DOHH2 (cell line): ENCODE measurements around the gene C5.

Source experiments
- H3F3A ChIP-seq: fragments of 200-600 bp; sonication (generic), shearing (Covaris generic); 2 replicates; pipeline ENCODE4 v1.6.0; 2016; ENCODE audit warnings: antibody characterized with exemption, mild to moderate bottlenecking; ENCODE audit not compliant: control insufficient read depth, insufficient read depth
- H3K27ac ChIP-seq: fragments of 200-600 bp; sonication (generic); 2 replicates; pipeline ENCODE4 v1.5.1; 2014; ENCODE audit warnings: low read depth, mild to moderate bottlenecking, low read length, moderate library complexity
- H3K27me3 ChIP-seq: fragments of 200-600 bp; sonication (generic); 2 replicates; pipeline ENCODE4 v1.6.1; 2014; ENCODE audit warnings: mild to moderate bottlenecking, low read length, mixed read lengths; ENCODE audit not compliant: control insufficient read depth
- H3K36me3 ChIP-seq: fragments of 200-600 bp; sonication (generic); 2 replicates; pipeline ENCODE4 v1.6.1; 2014; ENCODE audit warnings: mild to moderate bottlenecking, low read length, moderate library complexity, mixed read lengths; ENCODE audit not compliant: control insufficient read depth
- H3K4me1 ChIP-seq: fragments of 200-600 bp; sonication (generic); 2 replicates; pipeline ENCODE4 v1.6.1; 2014; ENCODE audit warnings: mild to moderate bottlenecking, low read length, mixed read lengths; ENCODE audit not compliant: control insufficient read depth
- H3K4me2 ChIP-seq: fragments of 200-600 bp; sonication (generic); 2 replicates; pipeline ENCODE4 v1.6.0; 2014; ENCODE audit warnings: mild to moderate bottlenecking, low read length, moderate library complexity
- H3K4me3 ChIP-seq: fragments of 200-600 bp; sonication (generic); 2 replicates; pipeline ENCODE4 v1.5.1; 2014; ENCODE audit warnings: mild to moderate bottlenecking, low read length, mixed read lengths
- H3K79me2 ChIP-seq: fragments of 200-600 bp; sonication (generic); 2 replicates; pipeline ENCODE4 v1.6.1; 2014; ENCODE audit warnings: mild to moderate bottlenecking, low read length, mixed read lengths; ENCODE audit not compliant: control insufficient read depth
- H3K9me2 ChIP-seq: fragments of 200-600 bp; sonication (generic); replicated peaks from 2 replicates; pipeline ENCODE4 v1.6.1; 2014; ENCODE audit warnings: mild to moderate bottlenecking, low read length, mixed read lengths; ENCODE audit not compliant: control insufficient read depth
- H3K9me3 ChIP-seq: fragments of 200-600 bp; sonication (generic); 2 replicates; pipeline ENCODE4 v1.6.1; 2014; ENCODE audit warnings: antibody characterized with exemption, low read length, mixed read lengths; ENCODE audit not compliant: control insufficient read depth, insufficient read depth
- H4K20me1 ChIP-seq: fragments of 200-600 bp; sonication (generic); 2 replicates; pipeline ENCODE4 v1.6.0; 2014; ENCODE audit warnings: low read depth, mild to moderate bottlenecking, antibody characterized with exemption, low read length, moderate library complexity; ENCODE audit not compliant: control insufficient read depth, insufficient read depth
- CTCF ChIP-seq: fragments of 200-600 bp; sonication (generic); IDR thresholded peaks from one replicate; pipeline ENCODE4 v1.5.1; 2014; ENCODE audit warnings: antibody characterized with exemption, mild to moderate bottlenecking, low read depth, low read length; ENCODE audit not compliant: poor library complexity, severe bottlenecking
- EZH2phosphoT487 ChIP-seq: fragments of 200-600 bp; sonication (generic); IDR thresholded peaks from 2 replicates; pipeline ENCODE4 v1.6.1; 2017; ENCODE audit warnings: borderline replicate concordance, mild to moderate bottlenecking, antibody characterized with exemption, low read length, moderate library complexity, mixed read lengths

Gene C5

GRCh38 chr9:120948824-120949223, 101.3 kb downstream of the C5 start:
- no peaks in the 10 kb centered on the region for H3K27me3 ChIP-seq
- H3K4me3 ChIP-seq: no peak overlapping the region
- no peaks in the 10 kb centered on the region for H3K79me2 ChIP-seq
- no peaks in the 10 kb centered on the region for H3K36me3 ChIP-seq
- no peaks in the 10 kb centered on the region for H3K9me2 ChIP-seq
- H4K20me1 ChIP-seq: no peaks in the 10 kb centered on the region
- H3K27ac ChIP-seq: no peak overlapping the region
- peaks cover 5% of the 10 kb centered on the region; the same call in 1 of the 2 replicates for H3F3A ChIP-seq
- no peak overlapping the region for H3K4me2 ChIP-seq
- H3K9me3 ChIP-seq: no peaks in the 10 kb centered on the region
- peaks cover 19% of the 10 kb centered on the region for H3K4me1 ChIP-seq
- TF ChIP-seq EZH2phosphoT487 (no peak), CTCF (no peak)

- H3F3A ChIP-seq: peaks cover 3% of the 10 kb centered on the region; the same call in 1 of the 2 replicates
- H3K36me3 ChIP-seq: no peaks in the 10 kb centered on the region
- H3K4me1 ChIP-seq: peaks cover 21% of the 10 kb centered on the region
- H4K20me1 ChIP-seq: no peaks in the 10 kb centered on the region
- TF ChIP-seq CTCF: no peak
- TF ChIP-seq EZH2phosphoT487: no peak
- no peaks in the 10 kb centered on the region for H3K27me3 ChIP-seq
- no peaks in the 10 kb centered on the region for H3K79me2 ChIP-seq
- no peak overlapping the region for H3K4me2 ChIP-seq
- no peaks in the 10 kb centered on the region for H3K9me3 ChIP-seq
- H3K9me2 ChIP-seq: no peaks in the 10 kb centered on the region
- no peak overlapping the region for H3K27ac ChIP-seq
- H3K4me3 ChIP-seq: no peak overlapping the region
Measured at GRCh38 chr9:120947222-120947621, 102.9 kb downstream of the C5 start.

GRCh38 chr9:120946259-120946658, 103.8 kb downstream of the C5 start:
- H3K4me1 ChIP-seq: peaks cover 21% of the 10 kb centered on the region
- TF ChIP-seq EZH2phosphoT487 (no peak), CTCF (no peak)
- H3F3A ChIP-seq: peaks cover 3% of the 10 kb centered on the region; the same call in 1 of the 2 replicates

More at GRCh38 chr9:120946259-120946658, 103.8 kb downstream of the C5 start:
- Histone ChIP-seq H3K4me2 (no peak overlapping the region), H3K79me2 (no peaks in the 10 kb centered on the region), H3K4me3 (no peak overlapping the region), H3K9me3 (no peaks in the 10 kb centered on the region), H3K9me2 (no peaks in the 10 kb centered on the region), H3K36me3 (no peaks in the 10 kb centered on the region), H4K20me1 (no peaks in the 10 kb centered on the region), H3K27me3 (no peaks in the 10 kb centered on the region), H3K27ac (no peak overlapping the region)
